RKO (cell line): ENCODE measurements around the gene ACSS2.
A peak's percentile ranks its signal among the peaks of the same experiment; 100 is the strongest.

Experiments used
- DNase-seq: peaks from one replicate; pipeline ENCODE4 v3.0.0-alpha.2; 2016; ENCODE audit warnings: low spot score

ACSS2 gene, protein sequence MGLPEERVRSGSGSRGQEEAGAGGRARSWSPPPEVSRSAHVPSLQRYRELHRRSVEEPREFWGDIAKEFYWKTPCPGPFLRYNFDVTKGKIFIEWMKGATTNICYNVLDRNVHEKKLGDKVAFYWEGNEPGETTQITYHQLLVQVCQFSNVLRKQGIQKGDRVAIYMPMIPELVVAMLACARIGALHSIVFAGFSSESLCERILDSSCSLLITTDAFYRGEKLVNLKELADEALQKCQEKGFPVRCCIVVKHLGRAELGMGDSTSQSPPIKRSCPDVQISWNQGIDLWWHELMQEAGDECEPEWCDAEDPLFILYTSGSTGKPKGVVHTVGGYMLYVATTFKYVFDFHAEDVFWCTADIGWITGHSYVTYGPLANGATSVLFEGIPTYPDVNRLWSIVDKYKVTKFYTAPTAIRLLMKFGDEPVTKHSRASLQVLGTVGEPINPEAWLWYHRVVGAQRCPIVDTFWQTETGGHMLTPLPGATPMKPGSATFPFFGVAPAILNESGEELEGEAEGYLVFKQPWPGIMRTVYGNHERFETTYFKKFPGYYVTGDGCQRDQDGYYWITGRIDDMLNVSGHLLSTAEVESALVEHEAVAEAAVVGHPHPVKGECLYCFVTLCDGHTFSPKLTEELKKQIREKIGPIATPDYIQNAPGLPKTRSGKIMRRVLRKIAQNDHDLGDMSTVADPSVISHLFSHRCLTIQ

DNA sequence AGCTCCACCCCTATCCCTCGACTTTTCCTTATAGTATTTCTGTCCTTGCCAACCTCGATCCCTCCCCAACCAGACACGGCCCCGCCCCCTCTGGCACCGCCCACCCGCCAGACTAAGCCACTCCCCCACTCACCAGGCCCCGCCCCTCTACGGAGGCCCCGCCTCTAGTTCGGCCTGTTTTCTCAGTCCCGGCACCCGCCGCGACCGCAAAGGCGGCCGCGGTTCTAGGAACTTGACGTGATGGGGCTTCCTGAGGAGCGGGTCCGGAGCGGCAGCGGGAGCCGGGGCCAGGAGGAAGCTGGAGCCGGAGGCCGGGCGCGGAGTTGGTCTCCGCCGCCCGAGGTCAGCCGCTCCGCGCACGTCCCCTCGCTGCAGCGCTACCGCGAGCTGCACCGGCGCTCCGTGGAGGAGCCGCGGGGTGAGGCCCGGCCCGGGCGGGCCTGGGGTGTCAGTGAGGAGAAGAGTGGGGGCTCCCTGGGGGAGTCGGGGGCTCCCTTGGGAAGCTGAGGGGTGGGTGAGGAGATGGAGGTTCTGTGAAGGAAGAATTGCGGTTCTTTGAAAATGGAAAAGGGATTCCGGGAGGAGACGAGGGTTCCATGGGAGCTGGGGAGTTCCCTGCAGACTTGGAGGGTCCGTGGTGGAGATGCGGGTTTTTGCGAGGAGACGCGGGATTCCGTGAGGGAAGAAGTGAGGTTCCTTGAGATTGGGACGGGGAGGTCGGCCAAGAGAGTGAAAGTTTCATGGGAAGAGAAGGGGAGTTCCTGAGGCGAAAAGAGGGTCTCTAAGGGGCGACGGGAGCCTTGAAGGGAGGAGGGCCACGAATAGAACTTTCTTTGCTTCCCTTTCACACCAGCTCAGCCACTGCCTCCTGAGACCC lies at the start of gene ACSS2:
Gene ACSS2 (plus strand): TSS at position 207 of the 877 bp plus-strand sequence. CDS start 34 bp downstream, at position 241.
- DNase-seq, result no peak

DNA sequence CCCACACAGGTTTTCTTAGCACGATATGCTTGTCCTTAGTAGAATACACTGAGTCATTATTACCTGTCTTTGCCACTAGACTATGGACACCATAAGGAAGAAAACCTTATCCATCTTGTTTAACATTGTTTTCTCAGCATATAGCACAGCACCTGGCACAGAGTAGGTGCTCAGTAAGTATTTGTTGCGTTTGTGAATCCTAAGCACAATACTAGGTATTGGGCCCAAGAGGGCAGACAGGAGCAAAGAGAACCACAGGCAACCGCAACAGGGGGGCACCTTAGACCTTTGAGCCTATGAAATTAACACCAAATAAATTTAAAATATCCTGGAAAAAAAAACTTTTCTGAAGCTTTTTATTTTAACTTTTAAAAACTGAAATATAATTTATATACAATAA lies 47.2 kb upstream of the ACSS2 start:
- DNase-seq, result no peak

DNA sequence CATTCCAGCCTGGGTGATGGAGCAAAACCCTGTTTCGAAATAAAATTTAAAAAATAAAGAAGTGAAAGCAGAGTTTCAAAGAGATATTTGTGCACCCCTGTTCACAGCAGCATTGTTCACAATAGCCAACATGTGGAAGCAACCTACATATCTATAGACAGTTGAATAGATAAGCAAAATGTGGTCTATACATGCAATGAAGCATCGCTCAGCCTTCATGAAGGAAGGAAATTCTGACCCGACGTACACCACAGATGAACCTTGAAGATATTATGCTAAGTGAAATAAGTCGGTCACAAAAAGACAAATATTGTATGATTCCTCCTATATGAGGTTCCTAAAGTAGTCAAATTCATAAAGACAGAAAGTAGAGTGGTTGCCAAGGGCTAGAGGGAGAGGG lies 44.5 kb upstream of the ACSS2 start:
- DNase-seq, result no peak

DNA sequence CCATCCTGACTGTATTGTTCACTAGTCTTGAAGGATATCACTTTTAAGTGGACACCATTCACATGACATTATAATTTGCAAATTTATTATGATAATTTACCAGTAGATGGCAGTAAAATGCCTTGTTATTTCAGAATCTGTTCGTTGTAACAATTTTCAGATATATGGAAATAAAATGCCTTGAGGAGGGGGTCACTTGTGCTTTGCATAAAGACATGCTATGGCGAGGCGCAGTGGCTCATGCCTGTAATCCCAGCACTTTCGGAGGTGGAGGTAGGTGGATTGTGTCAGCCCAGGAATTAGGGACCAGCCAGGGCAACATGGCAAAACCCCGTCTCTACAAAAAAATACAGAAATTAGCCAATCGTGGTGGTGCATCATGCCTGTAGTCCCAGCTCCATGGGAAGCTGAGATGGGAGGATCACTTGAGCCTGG lies 41.9 kb upstream of the ACSS2 start:
- peak; percentile 77 for DNase-seq

DNA sequence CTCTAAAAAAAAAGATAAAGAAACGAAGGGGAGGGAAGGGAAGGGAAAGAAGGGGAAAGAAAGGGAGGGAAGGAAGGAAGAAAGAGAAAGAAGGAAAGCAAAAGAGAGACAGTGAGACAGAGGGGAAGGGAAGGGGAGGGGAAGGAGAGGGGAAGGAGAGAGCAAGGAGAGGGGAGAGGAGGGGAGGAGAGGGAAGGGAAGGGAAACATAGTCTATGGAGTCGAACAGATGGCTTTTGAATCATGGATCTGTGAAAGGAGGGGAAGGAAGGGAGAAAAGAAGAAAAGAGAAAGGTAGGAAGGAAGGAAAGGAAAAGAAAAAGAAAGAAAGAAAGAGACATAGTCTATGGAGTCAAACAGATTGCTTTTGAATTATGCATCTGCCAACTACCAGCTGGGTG lies 34.3 kb upstream of the ACSS2 start:
- DNase-seq, result no peak

DNA sequence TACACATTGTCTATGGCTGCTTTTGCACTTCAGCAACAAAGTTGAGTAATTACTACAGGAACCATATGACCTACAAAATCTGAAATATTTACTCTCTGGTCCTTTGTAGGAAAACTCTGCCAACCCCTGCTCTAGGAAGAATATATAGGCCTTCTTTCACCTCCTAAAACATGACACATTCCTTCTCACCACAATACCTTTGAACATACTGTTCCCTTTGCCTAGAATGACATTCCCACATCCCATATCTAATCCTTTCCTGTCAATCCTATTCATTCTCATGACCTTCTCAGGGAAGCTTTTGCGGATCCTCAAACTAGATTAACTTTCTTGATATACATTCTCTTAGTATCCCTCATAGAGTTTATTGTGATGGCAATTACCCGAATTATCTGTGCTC lies 33.0 kb upstream of the ACSS2 start:
- no peak for DNase-seq

DNA sequence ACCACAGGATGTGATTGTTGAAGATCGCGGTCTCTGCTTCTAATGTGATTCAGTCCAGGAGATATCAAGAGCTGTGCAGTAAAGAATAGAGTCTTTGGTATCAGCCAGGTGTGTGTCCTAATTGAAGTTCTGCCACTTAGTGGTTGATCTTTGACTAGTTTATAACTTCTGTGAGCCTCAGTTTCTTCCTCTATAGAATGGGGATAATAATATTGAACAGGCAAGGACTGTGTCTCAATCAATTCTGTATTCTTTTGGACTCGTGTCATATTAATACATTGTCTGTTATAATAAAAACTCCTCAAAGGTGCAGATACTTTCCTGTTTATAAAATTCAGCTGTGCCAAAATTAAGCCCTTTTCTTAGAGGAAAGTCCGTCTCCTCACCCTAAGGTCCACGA lies 27.8 kb upstream of the ACSS2 start:
- DNase-seq, result no peak

DNA sequence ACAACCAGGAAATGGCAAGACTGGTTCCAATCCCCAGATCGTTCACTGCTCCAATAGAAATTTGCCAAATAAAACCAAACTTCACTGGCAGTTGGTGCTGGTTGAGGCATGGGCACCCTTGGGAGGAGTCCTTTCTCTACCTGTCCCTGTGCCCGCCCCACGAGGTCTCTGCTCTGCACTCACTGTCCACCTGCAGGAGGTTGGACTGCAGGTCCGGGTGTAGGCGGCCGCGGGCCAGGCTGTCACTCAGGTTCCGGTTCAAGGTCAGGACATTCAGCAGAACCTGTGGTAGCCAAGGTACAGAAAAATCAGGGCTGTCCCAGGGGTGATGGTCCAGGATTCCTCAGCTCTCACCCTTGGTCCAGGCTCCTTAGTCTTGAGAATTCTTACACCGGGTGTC lies 26.6 kb upstream of the ACSS2 start:
- DNase-seq, result no peak

DNA sequence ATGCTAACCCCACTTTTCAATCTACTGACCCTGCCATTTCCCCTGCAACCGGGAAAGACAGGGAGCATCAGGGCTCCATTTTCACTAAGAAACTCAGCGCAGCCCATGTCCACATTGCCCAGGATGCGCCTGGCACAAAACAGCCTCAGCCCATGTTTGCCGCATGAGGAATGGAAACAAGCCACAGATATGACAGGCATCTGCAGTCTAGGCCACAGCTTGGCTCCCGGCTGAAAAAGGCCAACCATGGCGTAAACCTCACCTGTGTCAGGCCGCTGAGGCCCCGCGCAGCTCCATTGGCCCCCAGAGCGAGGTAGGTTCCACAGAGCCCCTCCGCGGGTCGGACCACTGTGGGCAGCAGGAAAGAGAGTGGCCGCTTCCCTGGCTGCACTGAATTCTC lies 25.4 kb upstream of the ACSS2 start:
- DNase-seq, result no peak

DNA sequence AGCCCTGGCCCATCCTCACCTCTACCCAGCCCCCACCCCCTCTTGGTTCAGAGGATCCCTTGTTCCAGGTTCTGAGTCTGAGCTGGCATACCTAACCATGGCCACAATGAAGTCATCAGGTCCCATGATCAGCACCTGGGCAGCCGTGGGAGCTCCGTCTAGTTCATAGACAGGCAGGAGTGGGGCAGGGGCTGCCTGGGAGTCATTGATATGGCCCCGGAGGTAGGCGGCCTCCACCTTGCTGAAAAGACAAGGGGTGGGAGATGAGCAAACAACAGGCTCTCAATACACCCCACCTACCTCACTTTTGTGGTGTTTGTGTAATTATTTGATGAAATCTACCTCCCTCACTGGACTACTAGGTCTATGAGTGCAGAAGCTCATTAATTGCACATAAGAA lies 24.1 kb upstream of the ACSS2 start:
- no peak for DNase-seq

DNA sequence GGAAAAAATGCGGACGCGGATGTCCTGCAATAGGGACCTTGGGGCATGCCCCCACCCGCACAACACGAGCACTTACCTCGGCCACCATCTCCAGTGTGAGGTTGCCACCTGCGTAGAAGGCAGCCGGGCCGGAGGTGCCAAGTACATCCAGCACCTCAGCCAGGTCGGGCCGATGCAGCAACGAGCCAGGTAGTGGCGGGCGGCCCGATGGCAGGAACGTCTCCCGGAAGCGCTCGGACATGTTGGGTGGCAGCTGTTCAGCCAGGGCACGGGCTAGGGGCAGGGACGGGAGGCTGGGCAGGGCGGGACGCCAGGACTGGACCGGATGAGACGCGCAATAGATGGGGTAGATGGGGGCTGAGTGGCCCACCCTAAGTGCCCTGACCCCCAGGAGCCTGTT lies 17.0 kb upstream of the ACSS2 start:
- DNase-seq, result no peak

DNA sequence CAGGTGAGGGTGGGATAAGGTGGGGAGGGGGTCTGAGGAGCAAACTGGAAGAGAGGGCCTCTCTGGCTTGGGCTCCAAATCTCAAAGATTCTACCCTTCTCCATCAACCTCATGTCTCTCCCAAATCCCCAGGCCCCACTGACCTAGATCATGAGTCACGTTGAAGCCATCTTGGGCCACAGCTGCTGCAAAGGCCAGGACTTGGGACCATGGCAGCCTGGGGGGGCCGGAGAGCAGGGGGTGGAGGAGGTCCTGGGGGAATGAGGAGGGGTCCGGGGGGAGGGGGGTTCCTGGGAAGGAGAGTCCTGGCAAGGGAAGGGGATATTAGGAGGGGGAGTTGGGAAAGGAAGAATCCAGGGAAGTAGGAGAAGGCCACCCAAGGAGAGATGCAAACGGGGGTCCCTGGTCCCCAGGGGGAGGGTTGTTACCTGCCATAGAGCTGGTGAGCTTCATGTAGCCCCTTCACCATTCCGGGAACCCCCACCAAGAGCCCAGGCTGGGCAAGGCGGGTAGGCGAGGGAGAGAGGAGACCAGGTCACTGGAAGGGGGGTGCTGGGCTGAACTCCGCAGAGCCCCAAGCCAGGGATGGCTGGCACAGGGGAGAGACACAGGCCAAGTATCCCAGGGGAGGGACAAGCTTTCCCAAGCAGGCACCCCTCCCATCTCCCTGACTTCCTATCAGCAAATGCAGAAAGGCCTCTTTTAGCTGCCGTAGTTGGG lies 16.4 kb upstream of the ACSS2 start:
- no peak for DNase-seq

DNA sequence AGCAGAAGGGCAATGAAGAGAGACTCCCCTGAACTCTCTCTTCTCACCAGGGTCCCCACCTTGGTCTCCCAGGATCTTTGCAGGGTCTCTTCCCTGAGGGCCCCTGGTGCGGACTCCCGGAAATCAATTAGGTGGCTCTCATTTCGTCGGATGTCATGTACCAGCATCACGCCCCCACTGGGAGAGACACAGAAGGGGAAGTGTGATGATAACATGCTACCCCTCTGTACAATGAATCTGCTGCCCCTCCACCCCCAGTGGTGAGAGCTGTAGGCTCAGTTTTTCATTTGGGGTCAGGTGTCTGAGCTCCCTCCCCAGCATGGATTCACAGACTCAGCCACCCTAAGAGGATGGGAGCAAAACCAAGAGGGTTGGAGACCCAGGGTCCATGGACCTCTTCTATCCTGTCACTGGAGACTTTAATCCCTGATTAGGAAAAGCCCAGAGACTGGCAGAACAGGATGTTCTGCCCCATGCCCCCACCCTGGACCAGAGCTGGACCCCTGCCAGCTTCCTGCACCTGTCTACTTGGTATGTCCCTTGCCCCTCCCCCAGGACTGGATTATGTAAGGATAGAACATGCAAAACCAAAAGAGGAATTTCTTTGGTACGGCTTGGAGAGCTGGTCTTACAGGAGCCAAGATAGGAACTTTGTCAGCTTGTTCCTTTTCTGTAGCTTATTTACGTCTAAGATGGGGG lies 14.9 kb upstream of the ACSS2 start:
- no peak for DNase-seq

DNA sequence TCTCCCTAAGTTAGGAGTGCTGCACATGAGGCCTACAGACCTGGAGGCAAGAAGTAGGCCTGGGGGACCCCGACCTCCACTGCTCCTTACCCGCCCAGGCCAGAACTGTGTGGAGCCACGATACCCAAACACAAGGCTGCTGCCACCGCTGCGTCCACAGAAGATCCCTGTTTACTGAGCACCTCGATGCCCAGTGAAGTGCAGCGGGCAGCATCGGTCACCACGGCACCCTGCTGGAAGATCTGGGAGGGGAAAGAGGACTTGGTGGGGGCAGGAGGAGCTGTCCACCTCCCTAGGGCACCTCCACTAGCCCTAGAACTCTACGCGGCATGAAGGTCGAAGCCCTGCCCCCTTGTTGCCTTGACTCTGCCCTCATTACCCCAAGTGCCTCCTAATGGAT lies 13.7 kb upstream of the ACSS2 start:
- no peak for DNase-seq

DNA sequence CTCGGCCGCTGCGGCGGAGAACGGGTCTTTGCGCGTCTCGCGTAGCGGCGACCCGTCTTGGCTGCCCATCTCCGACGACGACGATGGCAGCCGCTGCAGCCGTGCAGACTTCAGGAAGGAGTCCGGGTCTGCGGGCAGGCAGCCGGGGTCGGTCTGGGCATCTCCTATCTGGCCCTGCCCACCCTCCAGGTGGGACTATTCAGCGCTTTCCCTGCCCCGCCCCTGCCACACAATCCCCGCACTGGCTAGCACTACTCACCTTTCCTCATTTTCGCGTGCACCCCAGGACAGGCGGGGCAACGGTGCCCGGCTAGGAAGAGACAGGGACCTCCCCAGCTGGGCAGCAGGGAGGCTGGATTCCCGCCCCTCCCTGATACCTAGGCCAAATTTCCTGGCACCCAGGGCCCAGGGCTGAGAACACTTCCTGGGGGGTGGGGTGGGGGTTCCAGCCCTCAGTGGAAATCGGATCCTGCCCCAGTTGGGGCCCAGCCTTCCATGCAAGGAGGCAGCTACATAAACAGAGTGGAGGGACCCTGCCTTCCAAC lies 12.9 kb upstream of the ACSS2 start:
- no peak for DNase-seq

DNA sequence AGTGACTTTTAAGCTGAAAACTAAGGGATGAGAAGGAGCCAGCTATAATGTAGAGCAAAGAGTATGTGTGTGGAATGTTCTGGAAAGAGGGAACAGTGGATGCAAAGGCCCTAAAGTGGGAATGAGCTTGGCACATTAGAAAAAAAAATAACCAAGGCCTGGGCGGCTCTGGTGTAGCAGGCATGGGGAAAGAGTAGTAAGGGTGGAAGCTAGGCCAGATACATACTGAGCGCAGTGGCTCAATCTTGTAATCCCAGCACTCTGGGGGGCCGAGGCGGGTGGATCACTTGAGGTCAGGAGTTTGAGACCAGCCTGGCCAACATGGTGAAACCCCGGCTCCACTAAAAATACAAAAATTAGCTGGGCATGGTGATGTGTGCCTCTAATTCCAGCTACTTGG lies 12.2 kb upstream of the ACSS2 start:
- DNase-seq, result no peak

DNA sequence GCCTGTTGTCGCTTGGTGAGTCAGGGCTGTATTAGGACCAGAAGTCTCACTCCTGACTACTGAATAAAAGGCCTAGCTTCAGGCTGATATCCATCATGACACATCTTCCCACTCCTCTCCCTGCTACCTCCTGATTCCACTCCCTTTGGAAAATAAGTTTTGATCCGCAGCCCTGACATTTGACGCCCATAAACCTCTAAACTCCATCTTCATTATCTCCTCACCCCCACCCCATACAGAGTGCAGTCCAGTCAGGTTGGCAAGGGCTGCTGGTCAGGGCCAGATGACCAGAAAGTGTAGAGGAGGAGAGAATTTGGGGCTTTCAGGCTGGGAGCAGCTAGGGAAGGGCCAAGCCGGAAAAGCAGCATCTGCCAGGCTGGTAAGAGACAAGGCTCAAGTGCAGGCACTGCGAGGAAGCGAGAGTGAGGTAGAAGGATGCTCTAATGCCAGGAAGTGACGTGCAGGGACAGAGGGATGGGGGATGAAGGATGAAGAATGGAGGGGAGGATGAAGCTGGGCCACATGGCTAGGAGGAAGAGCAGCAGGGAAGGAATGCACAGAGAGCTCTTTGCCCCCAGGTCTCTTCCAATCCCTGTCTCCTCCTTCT lies 5.0 kb upstream of the ACSS2 start:
- DNase-seq, result no peak

DNA sequence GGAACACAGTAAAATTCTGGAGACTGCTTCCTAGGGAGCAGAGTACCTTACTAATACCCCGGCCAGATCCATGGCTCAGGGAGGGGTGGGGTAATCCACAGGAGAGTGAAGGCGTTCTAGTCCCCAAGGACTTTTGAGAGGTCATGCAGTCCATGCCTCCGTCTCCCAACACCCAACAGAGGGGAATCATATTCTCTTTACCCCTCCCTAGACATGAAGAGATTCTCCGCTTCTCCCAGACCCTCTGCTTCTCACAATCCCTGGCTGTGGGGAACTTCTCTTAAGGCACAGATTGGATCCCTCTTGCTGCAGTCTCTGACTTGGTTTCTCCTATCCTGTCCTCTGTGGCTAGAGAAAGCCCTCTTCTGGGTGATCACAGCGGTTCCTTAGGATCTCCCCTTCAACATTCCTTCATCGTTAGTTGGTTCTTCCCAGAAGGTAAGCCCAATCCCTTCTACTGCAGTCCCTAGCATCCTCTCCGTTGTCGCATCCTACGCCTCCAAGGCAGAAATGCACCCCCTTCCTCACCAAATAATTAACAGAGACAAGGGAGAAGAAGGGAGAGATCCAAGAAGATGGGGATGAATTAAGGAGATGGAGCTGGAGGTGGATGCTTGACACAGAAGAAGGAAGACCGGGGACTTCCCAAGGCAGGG lies 4.3 kb upstream of the ACSS2 start:
- no peak for DNase-seq

DNA sequence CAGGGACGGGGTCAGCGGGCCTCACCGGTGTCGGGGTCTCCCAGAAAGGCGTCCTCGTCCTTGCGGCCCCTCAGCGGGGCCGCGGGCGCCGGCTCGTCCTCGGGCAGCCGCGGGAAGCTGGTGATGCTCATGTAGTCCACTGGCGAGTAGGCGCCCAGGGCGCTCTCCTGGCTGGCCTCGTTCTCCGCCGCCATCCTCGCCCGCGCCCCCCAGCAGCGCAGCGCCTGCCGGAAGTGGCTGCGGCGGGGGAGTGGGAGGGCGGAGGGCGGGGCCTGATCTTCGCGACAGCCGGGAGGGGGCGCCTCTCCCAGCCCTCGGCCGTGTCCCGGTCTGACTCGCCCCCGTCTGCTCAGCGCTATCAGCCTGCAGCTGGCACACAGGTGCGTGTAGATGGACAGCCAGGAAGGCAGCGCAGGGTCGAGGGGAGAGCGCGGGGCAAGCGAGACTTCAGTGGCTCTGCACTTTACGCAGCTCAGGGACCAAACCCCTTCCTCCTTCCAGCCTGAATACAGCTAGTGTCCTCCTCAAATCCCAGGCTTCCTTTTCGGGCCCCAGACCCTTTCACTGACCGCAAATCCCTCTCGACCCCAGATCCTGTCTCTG lies 3.7 kb upstream of the ACSS2 start, which contains the start of gene GGT7:
Gene GGT7 (minus strand): TSS at position 235 of the 603 bp plus-strand sequence. CDS start 41 bp downstream, at position 194.
- no peak for DNase-seq
